ENCODE data around the gene ELMO1. TPM values are rescaled to one million over a fixed set of nuclear protein-coding genes. Genes with fewer than 3 reads are reported as not detected.

The ELMO1 gene
- total and polyA plus RNA-seq, 2 experiments from 2014 or later = 19.7 to 28.7 TPM

DNA sequence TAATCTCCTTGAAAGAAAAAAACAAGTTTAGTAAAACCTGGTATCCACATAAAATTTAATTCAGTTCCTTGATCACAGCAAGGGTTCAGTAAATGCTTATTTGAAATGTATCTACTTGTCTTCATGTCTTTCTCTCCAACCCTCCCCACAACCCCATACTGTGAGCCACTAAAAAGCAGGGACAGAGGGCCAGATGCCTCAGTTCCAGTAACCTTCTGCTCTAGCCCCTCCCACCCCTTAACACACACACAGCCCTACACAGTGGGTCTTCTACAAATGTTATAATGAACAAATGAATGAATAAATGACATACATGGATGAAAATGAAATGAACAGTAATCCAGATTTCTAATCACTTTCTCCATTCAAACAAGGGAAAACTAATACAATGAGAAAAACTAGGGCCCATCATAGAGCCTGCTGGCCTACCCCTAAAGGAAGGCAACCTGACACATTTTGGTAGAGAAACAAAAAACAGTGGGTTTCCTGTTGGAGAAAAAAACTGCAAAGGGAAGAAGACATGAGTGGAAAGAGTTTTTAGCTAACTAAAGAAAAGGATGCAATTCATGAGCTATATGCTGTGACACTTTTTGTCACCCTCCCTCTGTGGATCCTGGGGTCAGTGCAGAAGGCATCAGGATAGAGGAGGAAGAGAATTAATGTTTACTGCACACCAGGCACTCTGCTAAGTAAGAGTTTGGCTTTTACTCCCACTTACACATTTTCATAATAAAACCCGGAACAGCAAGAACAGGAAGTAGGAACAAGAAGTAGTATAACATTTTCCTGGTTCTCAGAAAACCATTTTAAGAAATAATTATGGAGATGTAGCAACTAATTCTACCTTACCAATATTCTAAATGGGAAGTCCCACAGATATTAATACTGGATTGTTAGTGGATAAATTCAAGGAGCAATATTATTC, 38.1 kb downstream of the ELMO1 start:
- Histone ChIP-seq H3K36me3 (replicated peaks; ENCODE audit: insufficient read depth, low read depth) (no peaks in the 10 kb centered on the region), H3K79me2 (no peaks in the 10 kb centered on the region), H3K4me3 (no peak overlapping the region), H3K4me1 (ENCODE audit: insufficient read depth) (peaks cover 4% of the 10 kb centered on the region), H3K4me2 (no peak overlapping the region), H3K9me3 (ENCODE audit: low read depth) (no peaks in the 10 kb centered on the region), H4K20me1 (ENCODE audit: insufficient read depth, poor library complexity, severe bottlenecking) (no peaks in the 10 kb centered on the region), H3K27me3 (no peaks in the 10 kb centered on the region), H2AFZ (no peak overlapping the region), H3K9me2 (replicated peaks; ENCODE audit: insufficient read depth) (no peaks in the 10 kb centered on the region), H3K27ac (no peak overlapping the region)
- 74% methylated on average over 1 of the region's 1 CpG for WGBS (ENCODE audit: low lambda C conversion rate, missing lambda C conversion rate)
- no peak for DNase-seq (ENCODE audit: low spot score)
- TF ChIP-seq EZH2phosphoT487 (IDR thresholded peaks at IDR 0.05; ENCODE audit: low read depth, severe bottlenecking, unreplicated experiment) = no peak
- TF ChIP-seq EZH2 (IDR thresholded peaks at IDR 0.05; ENCODE audit: borderline replicate concordance) = no peak
- TF ChIP-seq, protein P1, sequence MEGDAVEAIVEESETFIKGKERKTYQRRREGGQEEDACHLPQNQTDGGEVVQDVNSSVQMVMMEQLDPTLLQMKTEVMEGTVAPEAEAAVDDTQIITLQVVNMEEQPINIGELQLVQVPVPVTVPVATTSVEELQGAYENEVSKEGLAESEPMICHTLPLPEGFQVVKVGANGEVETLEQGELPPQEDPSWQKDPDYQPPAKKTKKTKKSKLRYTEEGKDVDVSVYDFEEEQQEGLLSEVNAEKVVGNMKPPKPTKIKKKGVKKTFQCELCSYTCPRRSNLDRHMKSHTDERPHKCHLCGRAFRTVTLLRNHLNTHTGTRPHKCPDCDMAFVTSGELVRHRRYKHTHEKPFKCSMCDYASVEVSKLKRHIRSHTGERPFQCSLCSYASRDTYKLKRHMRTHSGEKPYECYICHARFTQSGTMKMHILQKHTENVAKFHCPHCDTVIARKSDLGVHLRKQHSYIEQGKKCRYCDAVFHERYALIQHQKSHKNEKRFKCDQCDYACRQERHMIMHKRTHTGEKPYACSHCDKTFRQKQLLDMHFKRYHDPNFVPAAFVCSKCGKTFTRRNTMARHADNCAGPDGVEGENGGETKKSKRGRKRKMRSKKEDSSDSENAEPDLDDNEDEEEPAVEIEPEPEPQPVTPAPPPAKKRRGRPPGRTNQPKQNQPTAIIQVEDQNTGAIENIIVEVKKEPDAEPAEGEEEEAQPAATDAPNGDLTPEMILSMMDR (IDR thresholded peaks at IDR 0.05; ENCODE audit: poor library complexity) = no peak

DNA sequence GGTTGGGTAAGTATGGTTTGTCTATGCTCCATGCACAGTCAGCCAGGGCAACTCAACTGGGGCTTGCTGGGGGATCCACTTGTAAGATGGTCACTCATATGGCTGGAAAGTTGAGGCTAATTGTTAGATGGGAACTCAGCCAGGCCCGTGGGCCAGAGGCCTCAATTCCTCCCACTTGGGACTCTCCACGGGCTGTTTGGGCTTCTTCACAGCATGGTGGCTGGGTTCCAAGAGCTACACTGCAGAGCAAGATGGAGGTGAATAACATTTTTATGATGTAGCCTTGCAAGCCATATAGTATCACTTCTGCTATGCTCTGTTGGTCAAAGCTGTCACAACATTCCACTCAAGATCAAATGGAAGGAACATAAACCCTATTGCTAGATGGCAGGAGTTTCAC, 39.2 kb downstream of the ELMO1 start:
- Histone ChIP-seq H2AFZ (no peak overlapping the region), H3K4me1 (ENCODE audit: insufficient read depth) (peaks cover 4% of the 10 kb centered on the region), H4K20me1 (ENCODE audit: insufficient read depth, poor library complexity, severe bottlenecking) (no peaks in the 10 kb centered on the region), H3K4me2 (no peak overlapping the region), H3K9me3 (ENCODE audit: low read depth) (no peaks in the 10 kb centered on the region), H3K9me2 (replicated peaks; ENCODE audit: insufficient read depth) (no peaks in the 10 kb centered on the region), H3K27me3 (no peaks in the 10 kb centered on the region), H3K4me3 (no peak overlapping the region), H3K36me3 (replicated peaks; ENCODE audit: insufficient read depth, low read depth) (no peaks in the 10 kb centered on the region), H3K27ac (no peak overlapping the region), H3K79me2 (no peaks in the 10 kb centered on the region)
- no peak for TF ChIP-seq EZH2 (IDR thresholded peaks at IDR 0.05; ENCODE audit: borderline replicate concordance)
- TF ChIP-seq EZH2phosphoT487 (IDR thresholded peaks at IDR 0.05; ENCODE audit: low read depth, severe bottlenecking, unreplicated experiment) = no peak
- TF ChIP-seq, protein P1 (IDR thresholded peaks at IDR 0.05; ENCODE audit: poor library complexity) = no peak
- no peak for DNase-seq (ENCODE audit: low spot score)
- WGBS (ENCODE audit: low lambda C conversion rate, missing lambda C conversion rate) = 93% methylated on average over 2 of the region's 2 CpGs

DNA sequence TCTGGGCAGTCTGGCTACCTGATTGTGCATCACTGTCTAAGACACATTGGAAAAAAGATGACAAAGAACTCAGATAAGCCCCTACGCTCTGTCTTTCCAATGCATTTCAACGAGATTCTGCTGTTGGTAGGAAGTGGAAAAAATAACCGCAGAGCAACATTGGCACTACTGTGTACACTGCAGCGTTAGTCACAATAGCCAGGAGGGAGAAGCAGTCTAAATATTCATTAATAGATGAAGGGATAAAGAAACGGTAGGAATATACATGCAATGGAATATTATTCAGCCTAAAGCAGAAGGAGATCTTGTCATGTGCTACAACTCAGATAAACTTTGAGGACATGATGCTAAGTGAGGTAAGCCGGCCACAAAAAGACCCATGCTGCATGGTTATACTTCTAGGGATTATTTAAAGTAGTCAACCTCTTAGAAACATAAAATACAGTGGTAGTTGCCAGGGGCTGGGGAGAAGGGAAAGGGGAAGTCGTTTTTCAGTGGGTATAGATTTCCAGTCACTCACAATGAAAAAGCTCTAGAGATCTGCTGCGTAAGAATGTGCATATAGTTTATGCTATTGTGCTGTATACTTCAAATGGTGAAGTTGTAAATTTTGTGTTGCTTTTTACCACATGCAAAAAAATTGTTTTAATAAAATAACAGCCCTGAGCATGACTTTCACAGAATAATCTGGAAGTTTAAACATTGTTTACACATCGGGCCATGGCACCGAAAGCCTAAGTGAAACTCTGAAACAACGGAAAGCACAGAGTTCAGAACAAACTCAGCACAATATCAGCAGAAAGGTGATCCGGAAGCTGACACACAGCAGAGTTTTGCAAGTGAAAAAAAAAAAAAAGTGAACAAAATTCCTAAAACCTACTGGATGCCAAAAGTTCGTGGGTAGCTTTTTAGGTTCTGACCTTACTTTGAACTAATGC, 40.1 kb downstream of the ELMO1 start:
- H3K4me3 ChIP-seq = no peak overlapping the region
- no peak overlapping the region for H3K27ac ChIP-seq
- TF ChIP-seq EZH2 (IDR thresholded peaks at IDR 0.05; ENCODE audit: borderline replicate concordance) (no peak), EZH2phosphoT487 (IDR thresholded peaks at IDR 0.05; ENCODE audit: low read depth, severe bottlenecking, unreplicated experiment) (no peak)
- TF ChIP-seq, protein P1 (IDR thresholded peaks at IDR 0.05; ENCODE audit: poor library complexity) = no peak
- H3K79me2 ChIP-seq = no peaks in the 10 kb centered on the region
- no peak for DNase-seq (ENCODE audit: low spot score)
- peaks cover 4% of the 10 kb centered on the region for H3K4me1 ChIP-seq (ENCODE audit: insufficient read depth)
- no peaks in the 10 kb centered on the region for H3K9me3 ChIP-seq (ENCODE audit: low read depth)
- no peaks in the 10 kb centered on the region for H4K20me1 ChIP-seq (ENCODE audit: insufficient read depth, poor library complexity, severe bottlenecking)
- no peaks in the 10 kb centered on the region for H3K27me3 ChIP-seq
- H3K4me2 ChIP-seq = no peak overlapping the region
- H3K9me2 ChIP-seq (replicated peaks; ENCODE audit: insufficient read depth) = no peaks in the 10 kb centered on the region
- no peaks in the 10 kb centered on the region for H3K36me3 ChIP-seq (replicated peaks; ENCODE audit: insufficient read depth, low read depth)
- H2AFZ ChIP-seq = no peak overlapping the region
- WGBS (ENCODE audit: low lambda C conversion rate, missing lambda C conversion rate) = 73% methylated on average over 13 of the region's 13 CpGs

Measured in hepatocyte (in vitro differentiated cells).